GM18505 (cell line): ENCODE results near the gene SF3B5.
A peak's percentile ranks its signal among the peaks of the same experiment; 100 is the strongest.
"Not testable (repeated sequence)": the region's sequence is repeated elsewhere in the genome, so short reads cannot be mapped to it uniquely, and the experiment has no call there.

Experiments
- ATAC-seq: cut with Tn5 transposase; IDR thresholded peaks from one replicate; pipeline ENCODE4 v1.9.1; 2021; ENCODE audit not compliant: unreplicated experiment
- POLR2A ChIP-seq: IDR thresholded peaks from 4 replicates; pipeline ENCODE4 v1.6.1; 2011; ENCODE audit warnings: borderline replicate concordance; ENCODE audit not compliant: insufficient read depth, insufficient read length; ENCODE audit errors: extremely low read depth

Gene SF3B5

GRCh38 chr6:144065213-144065660 lies 30.1 kb downstream of the SF3B5 start:
- TF ChIP-seq POLR2A, result peak; percentile 26
- ATAC-seq, result no peak

GRCh38 chr6:144064402-144065212 lies 30.8 kb downstream of the SF3B5 start:
- peak; percentile 16 for ATAC-seq
- no peak for TF ChIP-seq POLR2A

- ATAC-seq, result peak; percentile 87
- TF ChIP-seq POLR2A, result peak; percentile 91
Measured at GRCh38 chr6:144063744-144064401, 31.5 kb downstream of the SF3B5 start.

GRCh38 chr6:144063246-144063743 lies 32.1 kb downstream of the SF3B5 start:
- no peak for ATAC-seq
- no peak for TF ChIP-seq POLR2A

GRCh38 chr6:144062786-144063185 lies 32.6 kb downstream of the SF3B5 start:
- ATAC-seq, result no peak
- TF ChIP-seq POLR2A, result no peak

- TF ChIP-seq POLR2A, result no peak
- ATAC-seq, result no peak
Measured at GRCh38 chr6:144059139-144059538, 36.2 kb downstream of the SF3B5 start.

- ATAC-seq, result peak; percentile 86
- peak; percentile 25 for TF ChIP-seq POLR2A
Measured at GRCh38 chr6:144055121-144055931, 40.0 kb downstream of the SF3B5 start.

GRCh38 chr6:144053601-144054000 lies 41.8 kb downstream of the SF3B5 start:
- no peak for ATAC-seq
- no peak for TF ChIP-seq POLR2A

- no peak for TF ChIP-seq POLR2A
- no peak for ATAC-seq
Measured at GRCh38 chr6:144052488-144052887, 42.9 kb downstream of the SF3B5 start.

- no peak for ATAC-seq
- no peak for TF ChIP-seq POLR2A
Measured at GRCh38 chr6:144049386-144049785, 46.0 kb downstream of the SF3B5 start.

- no peak for ATAC-seq
- TF ChIP-seq POLR2A, result no peak
Measured at GRCh38 chr6:144047688-144048087, 47.7 kb downstream of the SF3B5 start.

GRCh38 chr6:144046672-144047071 lies 48.7 kb downstream of the SF3B5 start:
- not testable (repeated sequence) for ATAC-seq

- ATAC-seq, result not testable (repeated sequence)
Measured at GRCh38 chr6:144044989-144045388, 50.4 kb downstream of the SF3B5 start.
